Neural cell (in vitro differentiated cells): ENCODE results near the gene ZXDC.

ENCODE experiments used
- CTCF ChIP-seq: fragments of 450-650 bp; IDR thresholded peaks from 2 replicates; pipeline ENCODE4 v1.5.1; 2014; ENCODE audit warnings: antibody characterized with exemption, mild to moderate bottlenecking, moderate library complexity; ENCODE audit not compliant: poor library complexity, severe bottlenecking
- EP300 ChIP-seq: fragments of 450-650 bp; conservative IDR thresholded peaks from 2 replicates; pipeline ENCODE4 v1.6.1; 2014; ENCODE audit warnings: antibody characterized with exemption, mild to moderate bottlenecking, moderate library complexity; ENCODE audit not compliant: poor library complexity, severe bottlenecking
- EZH2 ChIP-seq: fragments of 200-600, 300-800 bp; shearing (Covaris generic), sonication (generic); IDR thresholded peaks from 2 replicates; pipeline ENCODE4 v1.6.1; 2014; ENCODE audit warnings: antibody characterized with exemption, low read length, borderline replicate concordance, mild to moderate bottlenecking; ENCODE audit not compliant: insufficient read depth, poor library complexity, severe bottlenecking
- MXI1 ChIP-seq: fragments of 450-650 bp; conservative IDR thresholded peaks from 2 replicates; pipeline ENCODE4 v1.6.1; 2014; ENCODE audit warnings: antibody characterized with exemption, mild to moderate bottlenecking; ENCODE audit not compliant: poor library complexity, severe bottlenecking
- POLR2AphosphoS5 ChIP-seq: IDR thresholded peaks from 2 replicates; pipeline ENCODE4 v1.6.1; 2012
- REST ChIP-seq: IDR thresholded peaks from 2 replicates; pipeline ENCODE4 v1.6.1; 2012; ENCODE audit warnings: borderline replicate concordance
- SMC3 ChIP-seq: fragments of 450-650 bp; conservative IDR thresholded peaks from 2 replicates; pipeline ENCODE4 v1.6.1; 2014; ENCODE audit warnings: antibody characterized with exemption, mild to moderate bottlenecking, moderate library complexity; ENCODE audit not compliant: poor library complexity
- TAF1 ChIP-seq: IDR thresholded peaks from 2 replicates; pipeline ENCODE4 v1.6.1; 2012; ENCODE audit warnings: low read depth

- TF ChIP-seq CTCF (no peak), REST (no peak), SMC3 (no peak), MXI1 (no peak), POLR2AphosphoS5 (no peak), EZH2 (no peak), EP300 (no peak), TAF1 (no peak)
These were observed 42.5 kb upstream of the ZXDC start for GRCh38 chr3:126517986-126518778.
